GM19099 (cell line): ENCODE results near the gene CDH13.

Source experiments
- POLR2A ChIP-seq: IDR thresholded peaks from 3 replicates; pipeline ENCODE4 v1.6.1; 2011; ENCODE audit warnings: low read depth; ENCODE audit not compliant: insufficient read length; ENCODE audit errors: extremely low read depth

The CDH13 gene

DNA sequence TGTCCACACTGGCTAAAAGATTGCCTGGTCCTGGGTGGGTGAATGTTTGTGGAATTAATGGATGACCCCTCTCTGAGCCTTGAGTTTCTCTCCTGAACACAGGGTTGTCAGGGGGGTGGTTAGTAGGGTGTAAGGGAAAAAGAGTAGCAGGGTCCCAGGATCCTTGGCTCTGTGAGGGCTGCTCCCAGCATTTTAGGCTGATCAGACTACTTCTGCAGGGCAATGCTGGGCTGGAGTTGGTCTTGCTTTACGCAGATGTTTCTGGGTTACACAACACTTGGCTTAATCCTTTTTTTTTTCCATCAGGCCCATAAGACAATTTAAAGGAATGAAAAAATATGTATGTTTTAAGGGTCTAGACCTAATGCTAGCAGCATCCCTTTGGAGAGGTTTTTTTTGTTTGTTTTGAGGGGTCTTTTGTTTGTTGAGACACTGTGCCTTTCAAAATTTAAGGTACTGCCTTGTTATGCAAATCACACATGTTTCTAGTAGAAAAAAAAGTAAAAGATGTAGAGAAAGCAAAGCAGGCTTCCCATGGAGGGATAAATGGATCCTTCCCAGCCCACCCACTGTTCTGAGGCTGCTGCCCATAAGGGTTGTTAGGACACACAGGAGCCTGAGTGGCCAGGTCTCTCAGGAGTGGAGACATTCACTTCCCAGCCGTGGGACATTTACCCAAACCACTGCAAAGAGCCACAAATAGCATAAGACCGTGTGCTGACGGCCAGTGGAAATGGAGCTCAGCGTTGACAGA, 955.4 kb downstream of the CDH13 start:
- no peak for TF ChIP-seq POLR2A

- no peak for TF ChIP-seq POLR2A
Measured at GRCh38 chr16:83586036-83586435, 959.3 kb downstream of the CDH13 start.

GRCh38 chr16:83586461-83587200, 959.9 kb downstream of the CDH13 start:
- no peak for TF ChIP-seq POLR2A

- no peak for TF ChIP-seq POLR2A
Measured at GRCh38 chr16:83587201-83587600, 960.4 kb downstream of the CDH13 start.

- no peak for TF ChIP-seq POLR2A
Measured at GRCh38 chr16:83588070-83588469, 961.3 kb downstream of the CDH13 start.

DNA sequence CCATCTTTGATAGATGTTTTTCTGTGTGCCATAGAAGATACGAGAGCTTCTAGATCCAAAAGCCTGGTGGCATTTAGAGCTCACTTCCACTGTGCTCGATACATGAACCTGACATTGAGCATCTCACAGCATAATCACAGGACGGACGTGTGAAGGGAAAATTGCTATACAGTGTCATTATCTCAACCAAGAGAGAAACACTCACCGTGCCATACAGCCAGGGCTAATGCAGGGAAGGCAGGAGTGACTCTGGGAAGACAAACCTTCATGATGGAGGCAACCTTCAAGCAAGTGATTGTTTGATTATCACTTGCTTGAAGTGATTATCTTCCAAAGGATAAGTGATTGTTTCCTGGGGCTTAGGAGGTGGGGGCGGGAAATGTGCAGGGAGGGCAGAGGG, 962.8 kb downstream of the CDH13 start:
- TF ChIP-seq POLR2A, result no peak

- TF ChIP-seq POLR2A, result no peak
Measured at GRCh38 chr16:83592778-83593177, 966.0 kb downstream of the CDH13 start.

DNA sequence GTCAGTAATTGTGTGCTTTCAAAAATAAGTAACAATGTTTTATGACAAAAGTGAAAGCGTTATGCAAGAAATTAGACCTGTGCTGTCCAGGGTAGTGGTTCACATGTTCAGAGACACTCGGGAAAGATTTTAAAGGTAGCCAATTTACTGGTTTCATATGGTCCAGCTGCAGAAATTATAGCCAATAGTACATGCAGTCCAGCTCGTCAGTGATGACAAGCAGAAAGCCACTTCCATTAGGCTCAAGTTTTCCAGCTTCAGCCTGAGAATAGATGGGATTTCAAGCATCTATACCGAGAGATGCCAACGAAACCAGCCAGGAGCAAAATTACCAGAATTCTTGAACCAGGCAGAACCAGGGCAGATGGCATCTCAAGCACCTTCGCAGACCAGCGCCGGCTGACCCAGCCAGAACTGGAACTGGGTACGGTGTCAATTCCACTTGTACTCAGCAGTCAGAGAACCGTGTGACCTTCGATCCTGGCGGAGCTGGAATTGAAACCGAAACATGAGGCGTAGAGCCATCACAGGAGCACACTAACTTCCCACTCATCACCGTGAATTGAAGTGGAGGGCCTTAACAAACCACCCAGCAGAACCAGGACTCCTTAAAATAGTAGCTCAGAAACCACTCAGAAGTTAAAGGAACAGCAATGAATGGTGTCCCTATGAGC, 973.2 kb downstream of the CDH13 start:
- TF ChIP-seq POLR2A, result no peak

- no peak for TF ChIP-seq POLR2A
Measured at GRCh38 chr16:83602761-83603722, 976.3 kb downstream of the CDH13 start.

- TF ChIP-seq POLR2A, result no peak
Measured at GRCh38 chr16:83603723-83604570, 977.2 kb downstream of the CDH13 start.

DNA sequence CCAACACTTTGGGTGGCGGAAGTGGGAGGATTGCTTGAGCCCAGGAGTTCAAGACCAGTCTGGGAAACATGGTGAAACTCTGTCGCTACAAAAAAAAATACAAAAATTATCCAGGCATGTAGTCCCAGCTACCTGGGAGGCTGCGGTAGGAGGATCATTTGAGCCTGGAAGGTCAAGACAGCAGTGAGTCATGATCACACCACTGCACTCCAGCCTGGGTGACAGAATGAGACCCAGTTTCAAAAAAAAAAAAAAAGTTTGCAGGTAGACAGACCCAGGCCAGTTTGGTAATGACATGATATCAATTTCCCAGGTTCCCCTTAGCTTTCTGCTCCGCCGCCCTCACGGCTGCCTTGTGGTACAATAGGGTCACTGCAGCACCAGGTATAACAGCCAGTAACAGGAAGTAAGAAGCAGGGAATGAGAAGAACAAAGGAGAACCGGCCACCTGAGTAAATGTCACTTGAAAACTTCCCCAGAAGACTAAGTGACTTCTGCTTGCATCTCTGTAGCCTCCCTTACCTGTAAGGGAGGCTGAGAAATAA, 979.8 kb downstream of the CDH13 start:
- TF ChIP-seq POLR2A, result no peak

GRCh38 chr16:83609178-83609577, 982.4 kb downstream of the CDH13 start:
- TF ChIP-seq POLR2A, result no peak

DNA sequence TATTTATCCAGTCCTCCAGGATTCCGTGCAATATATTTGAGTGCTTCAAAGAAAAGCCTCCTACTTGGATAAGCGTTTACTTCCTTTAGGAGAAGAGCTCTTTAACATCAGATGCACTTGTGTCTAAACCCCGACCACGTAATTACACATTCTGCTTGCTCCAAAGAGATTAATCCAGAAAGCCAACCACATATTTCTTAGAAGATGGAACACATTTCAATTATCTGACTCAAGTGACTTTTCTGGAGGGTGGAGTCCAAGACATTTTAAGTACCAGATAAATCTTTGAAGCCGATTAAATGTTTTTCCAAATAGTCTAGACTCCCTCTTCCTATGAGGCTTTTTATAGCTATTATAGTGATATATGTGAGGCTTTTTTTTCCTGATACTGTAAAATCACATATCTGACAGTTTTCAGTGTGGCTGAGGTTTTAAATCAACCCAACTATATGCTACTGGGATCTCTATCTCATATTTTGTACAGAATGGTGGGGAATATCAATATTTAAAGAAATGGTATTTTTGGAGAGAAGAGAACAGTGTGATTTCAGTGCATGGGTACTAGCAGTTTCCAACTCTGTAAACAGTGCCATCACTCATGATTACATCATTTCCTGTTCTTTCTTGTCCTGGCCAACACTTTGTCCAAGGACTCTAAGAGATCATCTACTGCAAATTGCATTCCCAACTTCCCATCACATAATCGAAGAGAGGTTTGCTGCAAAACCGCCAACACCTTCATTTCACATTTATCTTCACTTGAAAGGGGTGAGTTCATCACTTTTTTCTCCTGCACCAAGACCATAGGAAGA, 988.6 kb downstream of the CDH13 start:
- no peak for TF ChIP-seq POLR2A
